Measurements from ENCODE around the gene RFX3.

Gene RFX3

DNA sequence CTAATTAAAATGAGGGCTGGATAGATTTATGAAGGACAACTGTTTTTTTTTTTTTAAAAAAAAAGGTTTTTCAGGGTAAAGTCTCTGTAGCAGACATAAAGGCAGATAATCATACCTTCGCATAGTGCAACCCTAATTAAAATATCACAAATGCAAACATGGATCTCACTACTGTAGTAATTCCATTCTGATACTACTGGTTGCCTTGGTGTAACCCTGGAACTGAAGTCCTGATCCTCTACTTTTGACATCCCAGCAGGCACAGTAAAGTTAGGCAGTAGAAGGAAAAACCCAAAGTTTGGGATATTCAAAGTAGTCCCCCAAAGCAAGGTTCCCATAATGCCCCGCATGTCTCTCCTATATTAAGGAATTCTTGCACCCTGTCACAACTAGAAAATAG is 19.6 kb downstream of the RFX3 start:
- no peak overlapping the region for H3K4me2 ChIP-seq (ENCODE audit: low read depth, low read length, poor library complexity, severe bottlenecking)
- H3F3A ChIP-seq (ENCODE audit: insufficient read depth): peaks cover 37% of the 10 kb centered on the region; the same call in 1 of the 2 replicates
- no peaks in the 10 kb centered on the region for H3K27me3 ChIP-seq (ENCODE audit: low read length)
- no peak for TF ChIP-seq EZH2phosphoT487 (conservative IDR thresholded peaks at IDR 0.05; ENCODE audit: low read length)
- TF ChIP-seq, protein P1, sequence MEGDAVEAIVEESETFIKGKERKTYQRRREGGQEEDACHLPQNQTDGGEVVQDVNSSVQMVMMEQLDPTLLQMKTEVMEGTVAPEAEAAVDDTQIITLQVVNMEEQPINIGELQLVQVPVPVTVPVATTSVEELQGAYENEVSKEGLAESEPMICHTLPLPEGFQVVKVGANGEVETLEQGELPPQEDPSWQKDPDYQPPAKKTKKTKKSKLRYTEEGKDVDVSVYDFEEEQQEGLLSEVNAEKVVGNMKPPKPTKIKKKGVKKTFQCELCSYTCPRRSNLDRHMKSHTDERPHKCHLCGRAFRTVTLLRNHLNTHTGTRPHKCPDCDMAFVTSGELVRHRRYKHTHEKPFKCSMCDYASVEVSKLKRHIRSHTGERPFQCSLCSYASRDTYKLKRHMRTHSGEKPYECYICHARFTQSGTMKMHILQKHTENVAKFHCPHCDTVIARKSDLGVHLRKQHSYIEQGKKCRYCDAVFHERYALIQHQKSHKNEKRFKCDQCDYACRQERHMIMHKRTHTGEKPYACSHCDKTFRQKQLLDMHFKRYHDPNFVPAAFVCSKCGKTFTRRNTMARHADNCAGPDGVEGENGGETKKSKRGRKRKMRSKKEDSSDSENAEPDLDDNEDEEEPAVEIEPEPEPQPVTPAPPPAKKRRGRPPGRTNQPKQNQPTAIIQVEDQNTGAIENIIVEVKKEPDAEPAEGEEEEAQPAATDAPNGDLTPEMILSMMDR (IDR thresholded peaks at IDR 0.05; ENCODE audit: insufficient read depth, low read length, poor library complexity, severe bottlenecking): no peak
- H2AFZ ChIP-seq (ENCODE audit: low read depth, low read length, severe bottlenecking): no peak overlapping the region
- no peak overlapping the region for H3K27ac ChIP-seq (ENCODE audit: low read depth, low read length)
- no peak overlapping the region for H3K9ac ChIP-seq (ENCODE audit: low read length)
- no peaks in the 10 kb centered on the region for H3K9me2 ChIP-seq (replicated peaks; ENCODE audit: insufficient read depth, low read length)
- H3K79me2 ChIP-seq (ENCODE audit: insufficient read depth, low read length): peaks cover 4% of the 10 kb centered on the region; the same call in 1 of the 2 replicates
- no peak overlapping the region for H3K4me3 ChIP-seq (ENCODE audit: insufficient read depth, low read length, poor library complexity, severe bottlenecking)
- 0 out of 2 replicates have a peak, but pooled peaks cover 3% of the 10 kb centered on the region for H3K36me3 ChIP-seq (ENCODE audit: low read length)
- no peaks in the 10 kb centered on the region for H3K9me3 ChIP-seq (ENCODE audit: insufficient read depth, low read length)
- H4K20me1 ChIP-seq (ENCODE audit: low read depth, low read length): no peaks in the 10 kb centered on the region

DNA sequence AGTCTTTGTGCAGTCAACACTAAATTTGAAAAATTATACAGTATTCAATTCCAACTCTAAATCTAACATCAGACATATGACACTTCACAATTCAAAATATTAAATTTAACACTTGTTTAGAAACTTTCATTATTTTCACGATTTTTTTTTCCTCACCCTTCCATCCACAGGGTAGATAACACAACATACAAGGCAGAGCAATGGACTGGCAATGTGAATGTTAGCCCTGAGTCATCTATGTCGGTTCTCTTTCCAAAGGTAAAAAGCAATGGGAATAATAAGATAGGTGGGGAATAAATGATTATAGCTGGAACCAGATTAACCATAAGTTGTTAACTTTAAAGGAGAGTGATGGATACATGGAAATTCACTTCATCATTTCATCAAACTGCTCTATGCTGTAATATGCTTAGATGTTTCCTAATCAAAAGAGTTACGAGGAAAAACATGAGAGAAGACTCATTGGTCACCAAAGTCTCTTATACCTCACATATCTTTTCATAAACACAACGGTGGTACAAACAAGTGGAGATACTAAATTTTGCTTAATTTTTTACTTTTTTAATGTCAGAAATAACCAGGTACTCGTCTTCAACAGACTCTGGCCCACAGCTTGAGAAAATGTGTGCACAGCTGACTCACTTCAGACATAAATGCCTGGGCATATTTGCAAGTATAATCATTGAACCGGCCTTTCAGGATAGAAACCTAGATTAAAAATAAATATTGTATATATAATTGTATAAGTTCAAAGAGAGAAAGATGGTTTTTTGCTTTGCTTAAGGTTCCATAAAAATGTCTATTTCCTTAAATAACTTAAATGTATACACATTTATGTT is 23.0 kb downstream of the RFX3 start:
- no peak for TF ChIP-seq EZH2phosphoT487 (conservative IDR thresholded peaks at IDR 0.05; ENCODE audit: low read length)
- TF ChIP-seq, protein P1 (IDR thresholded peaks at IDR 0.05; ENCODE audit: insufficient read depth, low read length, poor library complexity, severe bottlenecking): no peak
- Histone ChIP-seq H3K9ac (ENCODE audit: low read length) (no peak overlapping the region), H3F3A (ENCODE audit: insufficient read depth) (peaks cover 17% of the 10 kb centered on the region; the same call in 1 of the 2 replicates), H3K4me2 (ENCODE audit: low read depth, low read length, poor library complexity, severe bottlenecking) (no peak overlapping the region), H2AFZ (ENCODE audit: low read depth, low read length, severe bottlenecking) (no peak overlapping the region), H3K27me3 (ENCODE audit: low read length) (no peaks in the 10 kb centered on the region), H3K36me3 (ENCODE audit: low read length) (0 out of 2 replicates have a peak, but pooled peaks cover 3% of the 10 kb centered on the region), H3K9me2 (replicated peaks; ENCODE audit: insufficient read depth, low read length) (no peaks in the 10 kb centered on the region), H3K79me2 (ENCODE audit: insufficient read depth, low read length) (no peaks in the 10 kb centered on the region), H3K4me3 (ENCODE audit: insufficient read depth, low read length, poor library complexity, severe bottlenecking) (no peak overlapping the region), H4K20me1 (ENCODE audit: low read depth, low read length) (no peaks in the 10 kb centered on the region), H3K9me3 (ENCODE audit: insufficient read depth, low read length) (no peaks in the 10 kb centered on the region), H3K27ac (ENCODE audit: low read depth, low read length) (no peak overlapping the region)

DNA sequence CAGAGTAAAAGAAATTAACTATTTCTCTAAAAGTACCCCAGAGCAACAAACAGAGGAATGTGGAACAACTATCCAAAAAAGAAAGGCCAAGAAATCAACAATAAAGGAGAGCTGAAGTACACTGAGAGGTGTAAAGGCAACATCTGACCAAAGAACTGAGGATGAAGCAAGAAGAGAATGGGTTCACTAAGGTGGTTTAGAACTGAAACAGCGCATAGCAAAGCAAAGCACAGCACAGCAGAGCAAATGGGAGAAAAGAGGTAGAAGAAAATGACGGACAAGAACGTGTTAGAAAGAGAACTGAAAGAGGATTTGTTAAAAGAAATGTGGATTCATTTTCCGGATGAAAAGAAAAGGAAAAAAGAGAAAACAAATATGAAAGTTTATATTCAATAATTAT is 25.8 kb downstream of the RFX3 start:
- Histone ChIP-seq H3K27me3 (ENCODE audit: low read length) (no peaks in the 10 kb centered on the region), H3K36me3 (ENCODE audit: low read length) (no peaks in the 10 kb centered on the region), H3K79me2 (ENCODE audit: insufficient read depth, low read length) (no peaks in the 10 kb centered on the region), H2AFZ (ENCODE audit: low read depth, low read length, severe bottlenecking) (no peak overlapping the region), H3K27ac (ENCODE audit: low read depth, low read length) (no peak overlapping the region), H3K4me3 (ENCODE audit: insufficient read depth, low read length, poor library complexity, severe bottlenecking) (no peak overlapping the region), H3K9ac (ENCODE audit: low read length) (no peak overlapping the region), H3K9me2 (replicated peaks; ENCODE audit: insufficient read depth, low read length) (no peaks in the 10 kb centered on the region), H4K20me1 (ENCODE audit: low read depth, low read length) (no peaks in the 10 kb centered on the region), H3K4me2 (ENCODE audit: low read depth, low read length, poor library complexity, severe bottlenecking) (no peak overlapping the region), H3F3A (ENCODE audit: insufficient read depth) (0 out of 2 replicates have a peak, but pooled peaks cover 6% of the 10 kb centered on the region), H3K9me3 (ENCODE audit: insufficient read depth, low read length) (no peaks in the 10 kb centered on the region)
- TF ChIP-seq EZH2phosphoT487 (conservative IDR thresholded peaks at IDR 0.05; ENCODE audit: low read length): no peak
- TF ChIP-seq, protein P1 (IDR thresholded peaks at IDR 0.05; ENCODE audit: insufficient read depth, low read length, poor library complexity, severe bottlenecking): no peak

All from SU-DHL-6 (cell line).